ENCODE data around the gene BFSP1.

GRCh38 chr20:17558154-17558940 lies 27.2 kb upstream of the BFSP1 start:
- no peak for TF ChIP-seq CTCF (conservative IDR thresholded peaks at IDR 0.05 in 1 of 2, IDR thresholded peaks at IDR 0.05 in 1 of 2; ENCODE audit: low read depth in 1 of 2, low read length in 2 of 2)
- TF ChIP-seq EZH2 (IDR thresholded peaks at IDR 0.05; ENCODE audit: low read length, missing control alignments) = no peak

All from fibroblast of lung (primary cell).